HEK293T (cell line): ENCODE measurements around the gene RAB34.

Experiments
- CTCF ChIA-PET: fragments of 350-600 bp; formaldehyde crosslinking; extraction: SDS; loops from one replicate; lab custom pipeline; 2021; ENCODE audit warnings: antibody characterized with exemption, inconsistent platforms; lab: Yijun Ruan, JAX
- POLR2A ChIA-PET: fragments of 350-600 bp; formaldehyde crosslinking; extraction: SDS; loops from one replicate; lab custom pipeline; 2020; ENCODE audit warnings: antibody characterized with exemption, inconsistent platforms; lab: Yijun Ruan, JAX
- DNase-seq: peaks from one replicate; pipeline ENCODE4 v3.0.0; 2012; ENCODE audit warnings: mixed read lengths; ENCODE audit errors: extremely low spot score
- ARNT ChIP-seq: fragments of 450-650 bp; IDR thresholded peaks from 2 replicates; pipeline ENCODE4 v1.6.1; 2017; ENCODE audit warnings: mild to moderate bottlenecking
- BHLHE40 ChIP-seq: fragments of 450-650 bp; IDR thresholded peaks from 2 replicates; pipeline ENCODE4 v1.6.1; 2016; ENCODE audit warnings: mild to moderate bottlenecking, moderate library complexity, borderline replicate concordance
- CTBP1 ChIP-seq: fragments of 450-650 bp; IDR thresholded peaks from 2 replicates; pipeline ENCODE4 v1.6.1; 2016; ENCODE audit warnings: borderline replicate concordance
- ELF4 ChIP-seq: fragments of 450-650 bp; IDR thresholded peaks from 2 replicates; pipeline ENCODE4 v1.6.1; 2017; ENCODE audit warnings: antibody characterized with exemption
- FOXA1 ChIP-seq: fragments of 450-650 bp; IDR thresholded peaks from 2 replicates; pipeline ENCODE4 v1.6.1; 2016; ENCODE audit warnings: mild to moderate bottlenecking
- FOXK2 ChIP-seq: fragments of 450-650 bp; IDR thresholded peaks from 2 replicates; pipeline ENCODE4 v1.6.1; 2016; ENCODE audit warnings: mild to moderate bottlenecking
- FOXM1 ChIP-seq: fragments of 450-650 bp; IDR thresholded peaks from 2 replicates; pipeline ENCODE4 v1.6.1; 2017; ENCODE audit warnings: mild to moderate bottlenecking, borderline replicate concordance
- HDGF ChIP-seq: fragments of 450-650 bp; IDR thresholded peaks from 2 replicates; pipeline ENCODE4 v1.6.1; 2017; ENCODE audit warnings: antibody characterized with exemption, borderline replicate concordance
- L3MBTL2 ChIP-seq: fragments of 450-650 bp; conservative IDR thresholded peaks from 2 replicates; pipeline ENCODE4 v1.6.1; 2016; ENCODE audit warnings: mild to moderate bottlenecking
- LEF1 ChIP-seq: fragments of 450-650 bp; IDR thresholded peaks from 2 replicates; pipeline ENCODE4 v1.6.1; 2017; ENCODE audit warnings: mild to moderate bottlenecking, borderline replicate concordance
- NFRKB ChIP-seq: fragments of 450-650 bp; IDR thresholded peaks from 2 replicates; pipeline ENCODE4 v1.6.1; 2016; ENCODE audit warnings: mild to moderate bottlenecking, moderate library complexity
- PKNOX1 ChIP-seq: fragments of 450-650 bp; IDR thresholded peaks from 2 replicates; pipeline ENCODE4 v1.6.1; 2016
- SP1 ChIP-seq: fragments of 450-650 bp; IDR thresholded peaks from 2 replicates; pipeline ENCODE4 v1.6.1; 2017
- SUZ12 ChIP-seq: fragments of 450-650 bp; IDR thresholded peaks from 2 replicates; pipeline ENCODE4 v1.6.1; 2016; ENCODE audit warnings: mild to moderate bottlenecking
- TARDBP ChIP-seq: fragments of 450-650 bp; IDR thresholded peaks from 2 replicates; pipeline ENCODE4 v1.6.1; 2016
- ZNF384 ChIP-seq: fragments of 450-650 bp; IDR thresholded peaks from 2 replicates; pipeline ENCODE4 v1.6.1; 2016

RAB34 gene

GRCh38 chr17:28700830-28701492, 16.7 kb downstream of the RAB34 start:
- DNase-seq, result no peak
- ChIA-PET CTCF (interaction anchor here (0.5 kb wide), 1 partner anchor 15 kb away, joined by 3 read pairs; no protein-coding TSS in a partner anchor), POLR2A (interaction anchor here (2.6 to 15.7 kb wide), 2 partner anchors 10 to 23 kb away, joined by 25 to 309 read pairs; partner anchors contain the start of genes NEK8, PROCA1, RPL23A and TLCD1)
- no peak for TF ChIP-seq L3MBTL2
- TF ChIP-seq PKNOX1, result no peak
- no peak for TF ChIP-seq CTBP1
- no peak for TF ChIP-seq TARDBP
- TF ChIP-seq NFRKB, result no peak
- TF ChIP-seq FOXA1, result no peak
- TF ChIP-seq FOXM1, result no peak
- no peak for TF ChIP-seq HDGF
- TF ChIP-seq ARNT, result no peak
- no peak for TF ChIP-seq FOXK2
- TF ChIP-seq SUZ12, result no peak
- TF ChIP-seq SP1, result no peak

GRCh38 chr17:28700278-28700677, 17.4 kb downstream of the RAB34 start:
- TF ChIP-seq ARNT, result no peak
- no peak for TF ChIP-seq TARDBP
- no peak for TF ChIP-seq ZNF384
- no peak for TF ChIP-seq CTBP1
- no peak for TF ChIP-seq LEF1
- TF ChIP-seq HDGF, result no peak
- TF ChIP-seq BHLHE40, result no peak
- no peak for TF ChIP-seq FOXA1
- no peak for TF ChIP-seq ELF4
- TF ChIP-seq SP1, result no peak
- TF ChIP-seq PKNOX1, result no peak
- ChIA-PET CTCF (interaction anchor here (0.5 kb wide), 1 partner anchor 15 kb away, joined by 3 read pairs; no protein-coding TSS in a partner anchor), POLR2A (interaction anchor here (2.6 to 15.7 kb wide), 2 partner anchors 11 to 24 kb away, joined by 25 to 309 read pairs; partner anchors contain the start of genes NEK8, PROCA1, RPL23A and TLCD1)

GRCh38 chr17:28698253-28698941, 19.3 kb downstream of the RAB34 start:
- no peak for DNase-seq
- POLR2A ChIA-PET, result interaction anchor here (1.2 to 15.7 kb wide), 3 partner anchors 13 to 26 kb away, joined by 3 to 309 read pairs (median 3); partner anchors contain the start of genes NEK8, PROCA1, RPL23A and TLCD1
- TF ChIP-seq SP1 (no peak), SUZ12 (no peak), ELF4 (no peak), PKNOX1 (no peak), LEF1 (no peak), TARDBP (no peak)
- CTCF ChIA-PET, result no interaction called here

More at GRCh38 chr17:28700278-28700677, 17.4 kb downstream of the RAB34 start:
- DNase-seq, result no peak

- no peak for TF ChIP-seq FOXA1
- TF ChIP-seq CTBP1, result no peak
- DNase-seq, result no peak
- ChIA-PET CTCF (no interaction called here), POLR2A (interaction anchor here (0.8 to 2.0 kb wide), 6 partner anchors 11 to 122 kb away, joined by 3 to 7 read pairs (median 4); partner anchors contain the start of genes BLTP2, PIGS and RPL23A)
Observed at GRCh38 chr17:28693869-28694268, 23.8 kb downstream of the RAB34 start.

- DNase-seq, result no peak
- POLR2A ChIA-PET, result interaction anchor here (1.1 kb wide), 1 partner anchor 31 kb away, joined by 3 read pairs; the partner anchor contains the start of gene RPL23A
- CTCF ChIA-PET, result no interaction called here
- TF ChIP-seq PKNOX1 (no peak), HDGF (no peak), ZNF384 (no peak), ELF4 (no peak), CTBP1 (no peak), TARDBP (no peak), SUZ12 (no peak), LEF1 (no peak), FOXA1 (no peak), FOXM1 (no peak), L3MBTL2 (no peak), SP1 (no peak), NFRKB (no peak), FOXK2 (no peak)
Observed at GRCh38 chr17:28689011-28689410, 28.7 kb downstream of the RAB34 start.
